ENCODE measurements around the gene PRR16.

Gene PRR16

DNA sequence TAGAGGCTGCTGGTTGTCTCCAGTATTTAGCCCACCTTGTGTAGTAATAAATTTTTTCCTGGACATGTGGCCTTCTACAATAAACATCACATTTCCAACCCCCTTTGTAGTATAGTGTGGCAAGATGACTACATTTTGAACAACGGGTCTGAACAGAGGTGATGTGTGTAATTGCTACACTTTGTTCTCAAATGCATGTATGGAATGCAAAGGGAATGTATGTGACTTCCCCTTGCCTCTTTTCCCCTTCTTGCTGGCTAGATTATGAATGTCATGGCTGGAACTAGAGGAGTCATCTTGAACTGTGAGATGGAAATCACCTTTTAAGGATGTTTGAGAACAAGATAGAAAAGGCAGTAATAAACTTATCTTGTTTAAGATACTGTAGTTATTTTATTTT lies 54.5 kb downstream of the PRR16 start:
- DNase-seq: no peak

GRCh38 chr5:120527251-120527650 lies 63.2 kb downstream of the PRR16 start:
- DNase-seq: no peak

DNA sequence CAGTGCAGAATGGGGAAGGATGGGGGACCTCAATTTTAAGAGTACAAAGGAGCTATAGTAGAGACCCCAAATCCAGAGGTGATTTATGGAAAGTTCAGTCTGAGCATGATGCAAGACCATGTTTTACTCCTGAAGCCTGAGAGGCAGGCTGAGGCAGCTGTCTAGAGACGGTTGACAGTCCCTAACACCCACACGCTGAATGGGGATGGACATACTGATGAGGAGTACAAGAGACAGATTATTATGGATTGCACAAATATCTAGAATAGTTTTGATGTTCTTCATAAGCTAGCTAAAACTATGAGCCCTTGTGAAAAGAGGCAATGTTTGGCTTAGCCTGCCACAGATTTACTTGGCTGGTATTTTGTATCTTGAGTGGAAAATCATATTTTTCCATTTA lies 64.5 kb downstream of the PRR16 start:
- DNase-seq: no peak

DNA sequence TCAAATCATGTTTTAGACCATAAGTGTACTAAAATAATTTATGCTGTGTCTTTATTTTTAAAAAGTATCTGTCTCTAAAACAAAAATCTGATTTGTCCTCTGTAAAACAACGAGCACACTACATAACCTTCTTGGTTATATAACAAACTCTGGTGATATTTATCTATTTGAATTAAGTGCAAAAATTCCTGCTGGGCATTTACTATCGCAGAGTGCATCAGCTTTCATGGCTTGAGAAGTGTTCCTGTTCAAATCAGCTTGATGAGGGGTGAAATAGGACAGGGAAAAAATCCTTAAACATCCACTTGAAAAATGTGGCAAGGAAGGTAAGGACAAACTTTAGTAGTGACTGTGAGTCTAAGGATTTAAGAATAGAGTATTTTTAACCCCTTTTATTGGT lies 65.3 kb downstream of the PRR16 start:
- no peak for DNase-seq

- DNase-seq: no peak
Observed at GRCh38 chr5:120531215-120531614, 67.1 kb downstream of the PRR16 start.

GRCh38 chr5:120532835-120533234 lies 68.7 kb downstream of the PRR16 start:
- DNase-seq: no peak

- no peak for DNase-seq
Observed at GRCh38 chr5:120533581-120533980, 69.5 kb downstream of the PRR16 start.

DNA sequence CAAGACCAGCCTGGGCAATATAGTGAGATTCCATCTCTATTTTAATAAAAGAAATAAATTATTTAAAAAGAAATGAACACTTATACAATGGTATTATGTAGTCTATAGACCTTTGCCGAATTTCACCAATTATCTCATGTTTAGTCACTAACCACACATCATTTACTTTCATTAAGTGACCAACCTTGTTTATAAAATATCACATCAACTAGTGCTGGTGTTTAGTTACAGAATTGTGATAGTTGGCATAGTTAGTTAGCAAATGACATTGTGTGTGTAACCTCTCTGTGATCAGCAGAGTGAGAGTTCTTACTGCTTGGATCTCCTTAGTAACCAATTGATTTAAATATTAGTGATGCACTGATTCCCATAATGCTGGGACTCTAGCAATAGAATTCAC lies 71.8 kb downstream of the PRR16 start:
- DNase-seq: no peak

GRCh38 chr5:120538149-120538548 lies 74.0 kb downstream of the PRR16 start:
- no peak for DNase-seq

DNA sequence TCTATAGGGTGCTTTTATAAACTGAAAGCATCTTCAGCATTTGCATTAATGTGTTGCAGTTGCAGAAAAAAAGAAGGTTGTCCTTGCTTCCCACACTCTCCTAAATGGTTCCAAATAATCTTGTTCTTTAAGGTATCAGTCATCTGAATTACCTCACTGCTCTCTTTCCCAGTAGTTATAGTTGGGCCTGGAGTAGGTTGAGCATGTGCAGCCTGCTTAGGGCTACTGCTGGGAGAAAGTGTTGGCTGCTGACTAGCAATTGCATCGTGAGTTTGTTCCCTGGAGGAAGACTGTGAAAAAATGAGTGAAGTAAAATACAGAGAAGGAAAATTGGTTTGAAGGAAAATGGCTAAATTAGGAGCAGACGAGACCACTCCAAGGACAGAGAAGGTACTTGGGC lies 74.5 kb downstream of the PRR16 start:
- DNase-seq: no peak

GRCh38 chr5:120539471-120539870 lies 75.4 kb downstream of the PRR16 start:
- DNase-seq: no peak

DNA sequence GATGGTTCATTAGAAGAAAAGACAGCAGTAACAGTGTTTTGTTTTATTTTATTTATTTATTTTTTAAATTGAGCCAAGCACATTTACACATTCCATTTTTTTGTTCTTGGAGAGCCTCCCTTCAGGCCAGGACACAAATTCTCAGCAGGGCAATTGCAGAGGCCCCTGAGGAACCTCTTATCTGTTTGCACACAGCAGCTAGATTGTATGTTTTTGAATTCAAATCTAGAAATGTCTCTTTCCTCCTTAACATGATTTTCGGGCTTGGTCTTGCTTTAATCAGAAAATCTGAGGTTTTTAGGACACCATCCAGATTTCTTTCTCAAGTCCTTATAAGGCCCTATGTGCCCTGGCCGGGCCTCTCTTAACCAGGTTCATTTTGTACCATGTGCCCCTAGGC lies 76.0 kb downstream of the PRR16 start:
- no peak for DNase-seq

DNA sequence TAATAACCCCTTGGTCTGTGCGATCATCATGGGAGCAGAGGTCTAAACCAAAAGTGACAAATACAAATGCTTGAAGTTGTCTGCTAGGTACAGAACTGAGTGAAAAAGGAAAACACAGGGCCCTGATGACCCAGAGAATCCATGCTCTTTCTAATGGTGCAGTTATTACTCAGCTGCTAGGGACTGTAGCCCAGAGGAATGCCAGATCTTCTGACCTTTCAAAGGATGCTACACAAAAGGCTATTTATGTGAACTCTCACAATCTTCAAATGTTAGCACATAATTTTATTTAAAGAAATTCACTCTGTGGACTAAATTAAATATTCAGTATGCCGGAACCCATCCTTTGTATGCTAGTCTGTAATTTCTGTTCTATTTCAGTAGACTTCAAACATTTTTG lies 79.9 kb downstream of the PRR16 start:
- DNase-seq: no peak

- DNase-seq: no peak
Observed at GRCh38 chr5:120545007-120545406, 80.9 kb downstream of the PRR16 start.

GRCh38 chr5:120545951-120546350 lies 81.9 kb downstream of the PRR16 start:
- no peak for DNase-seq

- no peak for DNase-seq
Observed at GRCh38 chr5:120546922-120547321, 82.8 kb downstream of the PRR16 start.

- no peak for DNase-seq
Observed at GRCh38 chr5:120550358-120550757, 86.3 kb downstream of the PRR16 start.

DNA sequence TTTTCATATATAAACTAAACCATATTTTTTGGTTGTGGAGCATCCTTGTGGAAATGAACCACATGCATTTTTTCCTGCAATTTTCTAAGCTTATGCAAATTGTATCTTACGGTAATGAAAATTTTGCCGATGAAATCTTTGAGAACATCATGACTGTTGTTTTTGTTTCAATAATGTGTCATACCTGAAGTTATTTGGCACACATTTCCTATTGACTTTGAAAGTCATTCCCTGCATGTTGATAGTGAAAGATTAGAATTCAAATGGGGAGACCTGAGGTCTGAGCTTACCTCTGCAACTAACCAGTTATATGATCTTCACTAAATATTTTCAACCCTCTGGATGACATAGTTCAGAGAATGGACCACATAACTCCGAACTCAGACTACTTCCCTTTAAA lies 88.5 kb downstream of the PRR16 start:
- no peak for DNase-seq

DNA sequence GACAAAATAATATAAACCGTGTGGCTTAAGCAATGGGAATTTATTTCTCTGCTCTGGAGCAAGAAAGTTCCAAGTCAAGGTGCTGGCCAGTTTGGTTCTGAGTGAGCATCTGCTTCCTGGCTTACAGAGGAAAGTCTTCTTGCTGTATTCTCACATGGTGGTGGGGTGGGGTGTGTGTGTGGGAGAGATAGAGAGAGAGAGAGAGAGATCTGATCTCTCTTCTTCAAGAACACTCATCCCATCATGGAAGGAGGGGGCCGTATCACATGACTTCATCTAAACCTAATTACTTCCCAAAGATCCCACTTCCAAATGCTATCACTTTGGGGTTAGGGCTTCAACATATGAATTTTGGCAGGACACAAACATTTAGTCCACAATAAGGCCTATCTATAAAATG lies 91.2 kb downstream of the PRR16 start:
- DNase-seq: no peak

DNA sequence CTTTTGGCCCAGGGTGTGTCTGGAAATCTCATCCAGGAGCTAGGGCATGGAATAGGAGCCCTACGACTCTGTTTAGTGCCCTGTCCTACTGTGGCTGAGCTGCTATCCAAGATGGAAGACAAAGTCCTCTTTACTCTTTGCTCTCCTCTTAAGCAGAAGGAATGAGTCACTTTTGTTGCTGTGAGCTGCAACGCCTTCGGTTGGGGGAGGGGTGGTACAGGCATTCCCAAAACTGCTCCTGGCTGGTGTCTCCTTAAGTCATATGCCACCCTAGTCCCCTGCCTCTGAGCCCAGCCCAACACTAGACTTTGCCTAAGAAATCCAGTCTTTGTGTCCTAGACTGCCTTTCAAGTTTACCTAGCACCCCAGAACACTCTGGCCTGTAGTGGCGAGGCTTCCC lies 99.9 kb downstream of the PRR16 start:
- no peak for DNase-seq

GRCh38 chr5:120567066-120567465 lies 103.0 kb downstream of the PRR16 start:
- no peak for DNase-seq

GRCh38 chr5:120567921-120568320 lies 103.8 kb downstream of the PRR16 start:
- no peak for DNase-seq

- DNase-seq: no peak
Observed at GRCh38 chr5:120568711-120569110, 104.6 kb downstream of the PRR16 start.

DNA sequence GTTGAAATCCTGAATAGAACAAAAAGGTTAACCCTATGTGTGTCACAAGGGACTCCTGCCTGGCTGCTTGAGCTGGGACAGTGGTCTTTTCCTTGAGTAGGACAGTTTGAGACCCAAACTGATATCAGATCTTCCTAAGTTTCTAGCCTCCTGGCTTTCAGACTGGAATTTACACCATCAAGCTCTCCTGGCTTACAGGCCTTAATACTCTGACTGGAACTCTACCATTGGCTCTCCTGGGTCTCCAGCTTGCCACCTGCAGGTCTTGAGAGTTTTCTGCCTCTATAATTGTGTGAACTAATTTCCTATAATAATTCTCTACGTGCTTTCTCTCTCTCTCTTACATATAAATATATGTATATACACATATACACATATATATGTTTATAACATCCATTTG lies 112.5 kb downstream of the PRR16 start:
- DNase-seq: no peak

DNA sequence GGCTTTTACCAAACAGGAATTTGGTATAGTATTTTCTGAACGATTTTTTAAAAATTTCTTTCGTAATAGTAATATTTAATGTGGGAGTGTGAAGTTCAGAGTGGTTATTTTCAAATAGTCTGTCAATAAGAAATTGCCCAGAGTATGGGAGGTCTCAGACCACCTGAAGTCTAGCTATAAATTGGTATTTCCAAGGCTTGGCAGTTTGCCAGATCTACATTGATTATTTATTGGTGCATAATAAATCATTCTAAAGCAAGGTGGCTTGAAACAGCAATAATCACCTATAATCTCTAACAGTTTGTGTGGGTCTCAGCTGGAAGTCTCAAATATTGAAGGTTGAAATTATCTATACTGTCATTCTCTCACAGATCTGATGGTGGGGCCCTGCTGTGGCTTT lies 118.5 kb downstream of the PRR16 start:
- DNase-seq: no peak

DNA sequence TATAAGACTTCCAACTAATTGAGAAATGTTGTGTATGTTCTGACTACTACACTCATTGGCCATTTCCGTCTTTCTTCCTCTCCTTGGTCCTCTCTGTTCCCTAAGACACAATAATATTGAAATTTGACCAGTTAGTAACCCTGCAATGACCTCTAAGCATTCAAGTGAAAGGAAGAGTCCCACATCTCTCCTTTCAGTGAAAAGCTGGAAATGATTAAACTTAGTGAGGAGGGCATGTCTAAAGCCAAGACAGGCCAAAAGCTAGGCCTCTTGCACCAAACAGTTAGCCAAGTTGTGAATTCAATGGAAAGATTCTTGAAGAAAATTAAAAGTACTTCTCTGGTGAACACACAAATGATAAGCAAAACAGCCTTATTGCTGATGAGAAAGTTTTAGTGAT lies 122.5 kb downstream of the PRR16 start:
- no peak for DNase-seq
